KMS-11 (cell line): Measurements from ENCODE around the gene B3GNT9.

Experiments used
- H2AFZ ChIP-seq: fragments of 200-600 bp; sonication (generic); 2 replicates; pipeline ENCODE4 v1.6.1; 2016; ENCODE audit warnings: antibody characterized with exemption, mixed run types, low read depth
- H3K27ac ChIP-seq: fragments of 200-600 bp; sonication (generic); 2 replicates; pipeline ENCODE4 v1.6.1; 2016; ENCODE audit warnings: mild to moderate bottlenecking, mixed run types
- H3K27me3 ChIP-seq: fragments of 200-600 bp; sonication (generic); 2 replicates; pipeline ENCODE4 v1.6.1; 2017; ENCODE audit warnings: mild to moderate bottlenecking, low read depth, mixed run types, moderate library complexity; ENCODE audit not compliant: insufficient read depth
- H3K36me3 ChIP-seq: fragments of 200-600 bp; sonication (generic); 2 replicates; pipeline ENCODE4 v1.6.1; 2017; ENCODE audit warnings: mild to moderate bottlenecking, mixed run types; ENCODE audit not compliant: insufficient read depth
- H3K4me1 ChIP-seq: fragments of 200-600 bp; sonication (generic); 2 replicates; pipeline ENCODE4 v1.6.1; 2016; ENCODE audit warnings: mild to moderate bottlenecking, low read depth, mixed run types; ENCODE audit not compliant: poor library complexity, severe bottlenecking
- H3K4me2 ChIP-seq: fragments of 200-600 bp; sonication (generic); 2 replicates; pipeline ENCODE4 v1.7.0; 2016; ENCODE audit warnings: mild to moderate bottlenecking, mixed run types
- H3K4me3 ChIP-seq: fragments of 200-600 bp; sonication (generic); IDR thresholded peaks from 2 replicates; pipeline ENCODE4 v1.6.1; 2017; ENCODE audit warnings: low read depth, low read length, mixed read lengths; ENCODE audit not compliant: insufficient read depth
- H3K79me2 ChIP-seq: fragments of 200-600 bp; sonication (generic); 2 replicates; pipeline ENCODE4 v1.6.1; 2016; ENCODE audit warnings: low read depth, mixed run types; ENCODE audit not compliant: insufficient read depth
- H3K9ac ChIP-seq: fragments of 200-600 bp; sonication (generic); 2 replicates; pipeline ENCODE4 v1.6.1; 2016; ENCODE audit warnings: mild to moderate bottlenecking, mixed run types
- H4K20me1 ChIP-seq: fragments of 200-600 bp; sonication (generic); 2 replicates; pipeline ENCODE4 v1.6.1; 2016; ENCODE audit warnings: mild to moderate bottlenecking, mixed run types; ENCODE audit not compliant: insufficient read depth
- TF ChIP-seq, protein P1 (sequence below): fragments of 200-600 bp; sonication (generic); conservative IDR thresholded peaks from 2 replicates; pipeline ENCODE4 v1.6.1; 2017; ENCODE audit warnings: low read depth, mild to moderate bottlenecking, antibody characterized with exemption, low read length, moderate library complexity, mixed read lengths

B3GNT9 gene

GRCh38 chr16:67104061-67104460 is 46.7 kb downstream of the B3GNT9 start:
- Histone ChIP-seq H3K9ac (no peak overlapping the region), H3K79me2 (no peaks in the 10 kb centered on the region), H2AFZ (no peak overlapping the region), H3K27ac (no peak overlapping the region), H3K4me3 (no peak overlapping the region), H4K20me1 (no peaks in the 10 kb centered on the region), H3K27me3 (no peaks in the 10 kb centered on the region), H3K4me1 (no peaks in the 10 kb centered on the region), H3K4me2 (no peak overlapping the region), H3K36me3 (no peaks in the 10 kb centered on the region)
- TF ChIP-seq, protein P1, sequence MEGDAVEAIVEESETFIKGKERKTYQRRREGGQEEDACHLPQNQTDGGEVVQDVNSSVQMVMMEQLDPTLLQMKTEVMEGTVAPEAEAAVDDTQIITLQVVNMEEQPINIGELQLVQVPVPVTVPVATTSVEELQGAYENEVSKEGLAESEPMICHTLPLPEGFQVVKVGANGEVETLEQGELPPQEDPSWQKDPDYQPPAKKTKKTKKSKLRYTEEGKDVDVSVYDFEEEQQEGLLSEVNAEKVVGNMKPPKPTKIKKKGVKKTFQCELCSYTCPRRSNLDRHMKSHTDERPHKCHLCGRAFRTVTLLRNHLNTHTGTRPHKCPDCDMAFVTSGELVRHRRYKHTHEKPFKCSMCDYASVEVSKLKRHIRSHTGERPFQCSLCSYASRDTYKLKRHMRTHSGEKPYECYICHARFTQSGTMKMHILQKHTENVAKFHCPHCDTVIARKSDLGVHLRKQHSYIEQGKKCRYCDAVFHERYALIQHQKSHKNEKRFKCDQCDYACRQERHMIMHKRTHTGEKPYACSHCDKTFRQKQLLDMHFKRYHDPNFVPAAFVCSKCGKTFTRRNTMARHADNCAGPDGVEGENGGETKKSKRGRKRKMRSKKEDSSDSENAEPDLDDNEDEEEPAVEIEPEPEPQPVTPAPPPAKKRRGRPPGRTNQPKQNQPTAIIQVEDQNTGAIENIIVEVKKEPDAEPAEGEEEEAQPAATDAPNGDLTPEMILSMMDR: 0 out of 2 replicates have a peak, but pooled peaks have one; percentile 23

DNA sequence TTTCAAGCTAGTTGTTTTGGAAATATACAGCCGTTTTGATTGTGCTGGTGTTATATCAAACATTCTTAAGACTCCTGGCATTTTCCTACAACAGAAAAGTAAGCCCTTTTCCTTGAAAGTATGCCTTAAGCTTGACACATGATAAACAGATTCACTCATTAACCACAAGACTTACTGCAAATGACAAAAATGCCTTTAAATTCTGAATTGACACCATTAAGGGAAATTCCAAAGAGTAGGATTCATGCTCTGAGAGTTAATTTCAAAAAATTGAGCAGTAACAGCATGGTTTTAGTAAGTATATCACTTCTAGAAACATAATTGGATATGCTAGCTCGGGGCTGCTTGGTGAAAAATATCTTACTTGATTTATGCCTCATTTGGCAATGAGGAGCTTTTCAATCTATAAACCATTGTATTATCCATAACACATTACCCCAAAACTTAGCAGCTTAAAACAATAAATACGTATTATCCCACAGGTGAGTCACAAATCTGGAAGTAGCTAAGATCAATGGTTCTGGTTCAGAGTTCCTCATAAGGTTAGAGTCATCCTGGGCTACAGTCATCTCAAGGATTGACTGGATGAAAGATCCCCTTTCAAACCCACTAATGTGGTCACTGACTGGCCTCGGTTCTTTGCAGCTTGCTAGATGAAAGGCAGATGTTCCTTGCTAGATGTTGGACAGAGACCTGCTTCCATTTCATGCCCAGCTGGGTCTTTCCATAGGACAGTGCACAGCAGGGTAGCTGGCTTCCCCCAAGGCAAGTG is 49.3 kb downstream of the B3GNT9 start:
- no peaks in the 10 kb centered on the region for H3K79me2 ChIP-seq
- H4K20me1 ChIP-seq: no peaks in the 10 kb centered on the region
- no peak overlapping the region for H3K4me3 ChIP-seq
- no peak overlapping the region for H3K27ac ChIP-seq
- TF ChIP-seq, protein P1: 0 out of 2 replicates have a peak, but pooled peaks have one; percentile 11
- H3K9ac ChIP-seq: no peak overlapping the region
- no peak overlapping the region for H3K4me2 ChIP-seq
- no peaks in the 10 kb centered on the region for H3K4me1 ChIP-seq
- H2AFZ ChIP-seq: no peak overlapping the region
- H3K36me3 ChIP-seq: no peaks in the 10 kb centered on the region
- H3K27me3 ChIP-seq: no peaks in the 10 kb centered on the region

GRCh38 chr16:67100569-67101310 is 50.1 kb downstream of the B3GNT9 start:
- H3K27ac ChIP-seq: no peak overlapping the region
- H3K4me1 ChIP-seq: no peaks in the 10 kb centered on the region
- no peak overlapping the region for H2AFZ ChIP-seq
- no peak overlapping the region for H3K9ac ChIP-seq
- H3K4me2 ChIP-seq: no peak overlapping the region
- H3K27me3 ChIP-seq: no peaks in the 10 kb centered on the region
- no peak overlapping the region for H3K4me3 ChIP-seq
- TF ChIP-seq, protein P1: peak; percentile 29; the same call in 1 of the 2 replicates
- no peaks in the 10 kb centered on the region for H3K79me2 ChIP-seq
- H3K36me3 ChIP-seq: no peaks in the 10 kb centered on the region
- no peaks in the 10 kb centered on the region for H4K20me1 ChIP-seq

- TF ChIP-seq, protein P1: no peak
- Histone ChIP-seq H4K20me1 (no peaks in the 10 kb centered on the region), H3K27ac (no peak overlapping the region)
Observed at GRCh38 chr16:67098599-67098998, 52.2 kb downstream of the B3GNT9 start.

More at GRCh38 chr16:67098599-67098998, 52.2 kb downstream of the B3GNT9 start:
- H3K4me2 ChIP-seq: no peak overlapping the region
- H2AFZ ChIP-seq: no peak overlapping the region
- no peak overlapping the region for H3K9ac ChIP-seq
- no peaks in the 10 kb centered on the region for H3K27me3 ChIP-seq
- H3K4me3 ChIP-seq: no peak overlapping the region
- no peaks in the 10 kb centered on the region for H3K79me2 ChIP-seq
- no peaks in the 10 kb centered on the region for H3K4me1 ChIP-seq
- no peaks in the 10 kb centered on the region for H3K36me3 ChIP-seq
